Tibial nerve (tissue), 4 donors: ENCODE results near the gene NAMPT.

Source experiments
- CTCF ChIP-seq, 5 experiments: fragments of 200-600 bp in 3 of 5; fragments of 450-650 bp in 2 of 5; sonication (generic) in 3 of 5; IDR thresholded peaks; one replicate each; pipeline ENCODE4 v1.5.1; 2016 to 2019; ENCODE audit warnings: antibody characterized with exemption in 5 of 5, mild to moderate bottlenecking in 3 of 5, moderate library complexity in 2 of 5
- EP300 ChIP-seq, 2 donors: sonication (generic); formaldehyde crosslinking; IDR thresholded peaks; one replicate each; pipeline ENCODE4 v1.6.1; 2017; ENCODE audit warnings: antibody characterized with exemption in 2 of 2, mild to moderate bottlenecking in 1 of 2
- POLR2A ChIP-seq, 2 donors: fragments of 450-650 bp; IDR thresholded peaks; one replicate each; pipeline ENCODE4 v1.6.1; 2017; ENCODE audit warnings: antibody characterized with exemption in 2 of 2, mild to moderate bottlenecking in 2 of 2, moderate library complexity in 2 of 2

DNA sequence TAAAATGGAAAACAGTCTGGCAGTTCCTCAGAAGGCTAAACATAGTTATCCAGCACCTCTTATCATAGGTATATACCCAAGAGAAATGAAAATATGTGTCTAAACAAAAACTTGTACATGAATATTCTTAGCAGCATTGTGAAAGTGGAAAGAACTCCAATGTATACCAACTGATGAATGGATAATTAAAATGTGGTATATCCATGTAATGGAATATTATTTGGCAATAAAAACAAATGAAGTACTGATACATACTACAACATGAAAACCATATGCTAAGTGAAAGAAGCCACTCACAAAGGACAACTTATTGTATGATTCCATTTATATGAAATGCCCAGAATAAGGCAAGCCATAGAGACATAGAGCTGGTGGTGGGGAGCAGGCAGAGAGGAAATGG, 32.2 kb upstream of the NAMPT start:
- no peak for TF ChIP-seq CTCF (IDR thresholded peaks at IDR 0.05)
- no peak for TF ChIP-seq POLR2A (IDR thresholded peaks at IDR 0.05)
- no peak for TF ChIP-seq EP300 (IDR thresholded peaks at IDR 0.05)
